Kidney (tissue), 14 donors: ENCODE results near the gene PTPRF. TPM values are rescaled to one million over a fixed set of nuclear protein-coding genes. Genes with fewer than 3 reads are reported as not detected.
A peak's percentile ranks its signal among the peaks of the same experiment; 100 is the strongest.

Experiments
- DNase-seq, 5 donors: peaks; one replicate each; pipeline ENCODE4 v3.0.0-alpha.2; 2013 to 2020
- FAIRE-seq: peaks from 2 replicates; lab custom pipeline; 2012; peaks lifted over from hg19 to GRCh38; lab: Jason Lieb, UNC
- H3K27ac ChIP-seq, 2 donors: one replicate each; pipeline ENCODE4 v1.7.0; 2013; ENCODE audit warnings: low read depth in 2 of 2, low read length in 2 of 2, inconsistent platforms in 1 of 2
- H3K27me3 ChIP-seq: one replicate; pipeline ENCODE4 v1.7.1; 2013; ENCODE audit warnings: low read length, inconsistent platforms; ENCODE audit not compliant: control insufficient read depth, insufficient read depth
- H3K36me3 ChIP-seq, 3 donors: one replicate each; pipeline versions ENCODE4 v1.7.0 to v1.7.1; 2013; ENCODE audit warnings: low read length in 3 of 3, control low read depth in 1 of 3, inconsistent platforms in 1 of 3; ENCODE audit not compliant: insufficient read depth in 3 of 3, control insufficient read depth in 2 of 3
- H3K4me1 ChIP-seq, 3 donors: one replicate each; pipeline versions ENCODE4 v1.7.0 to v1.7.1; 2013; ENCODE audit warnings: low read length in 3 of 3, inconsistent platforms in 1 of 3, low read depth in 1 of 3; ENCODE audit not compliant: control insufficient read depth in 2 of 3, insufficient read depth in 2 of 3
- H3K4me3 ChIP-seq, 3 donors: one replicate each; pipeline versions ENCODE4 v1.7.0 to v1.8.1; 2013; ENCODE audit warnings: low read length in 3 of 3, control low read depth in 1 of 3, inconsistent platforms in 1 of 3
- H3K9ac ChIP-seq, 3 donors: one replicate each; pipeline versions ENCODE4 v1.7.0 to v1.7.1; 2013; ENCODE audit warnings: low read length in 3 of 3, control low read depth in 1 of 3, inconsistent platforms in 1 of 3
- H3K9me3 ChIP-seq, 3 donors: one replicate each; pipeline versions ENCODE4 v1.7.0 to v1.7.1; 2013; ENCODE audit warnings: low read length in 3 of 3, control low read depth in 1 of 3, inconsistent platforms in 1 of 3; ENCODE audit not compliant: control insufficient read depth in 2 of 3, insufficient read depth in 1 of 3
- intact Hi-C: fragments of 100-400 bp; cut with DNase I; formaldehyde crosslinking; loops from one replicate; pipeline ENCODE4 v1.11.1; 2022
- polyA plus RNA-seq: library from polyadenylated mRNA; stranded (reverse); fragments of 350-450 nt; fragmentation: Illumina TruSeq; extraction: RNeasy Lipid Tissue Mini Kit (QIAGEN cat#74804); gene quantifications from one replicate; pipeline ENCODE4 v1.2.3, GENCODE V29; 2014; ENCODE audit warnings: low read depth, low replicate concordance; ENCODE audit not compliant: insufficient read depth
- total RNA-seq: library from RNA; stranded (reverse); fragmentation: NEBNext Ultra II Directional; extraction: Animal tissue kit (Norgen Biotek cat#: 25700); gene quantifications from one replicate; pipeline ENCODE4 v1.2.1, GENCODE V29; 2021
- TF ChIP-seq, protein P1 (sequence below): IDR thresholded peaks from 3 replicates; pipeline ENCODE4 v1.5.1; 2012; ENCODE audit warnings: mild to moderate bottlenecking, moderate library complexity, borderline replicate concordance; ENCODE audit not compliant: insufficient read depth; ENCODE audit errors: extremely low read depth
- donor health status: control.
- donor health status: control.
- donor health status: control.
- donor health status: control.
- donor health status: control.
- donor health status: DM: yes; HTN: yes; CAD: no.
- donor health status: Normal renal cell carcinoma (clear cell type).

PTPRF gene
- total and polyA plus RNA-seq, 2 donors from 2014 or later: 39.5 to 197 TPM

DNA sequence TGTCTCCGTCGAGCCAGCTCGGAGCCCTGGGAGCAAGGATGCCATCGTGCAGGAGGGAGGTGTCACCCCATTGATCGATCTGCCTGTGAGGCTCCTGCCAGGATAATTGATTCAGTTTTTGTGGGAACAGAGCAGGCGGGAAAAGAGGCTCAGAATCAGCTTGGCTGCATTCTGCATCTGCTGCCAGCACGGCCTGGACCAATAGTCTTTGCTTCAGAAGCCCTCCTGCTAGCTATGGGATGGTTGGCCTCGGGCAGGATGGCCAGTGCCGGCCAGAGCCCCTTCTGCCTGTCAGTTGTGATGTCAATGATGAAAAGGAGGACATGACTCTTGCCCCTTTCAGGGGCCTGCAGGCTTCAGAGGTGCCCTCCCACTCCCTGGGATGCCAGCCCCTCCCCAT is 39.6 kb downstream of the PTPRF start:
- intact Hi-C loops: no loop called here
- H3K27me3 ChIP-seq: no peaks in the 10 kb centered on the region

DNA sequence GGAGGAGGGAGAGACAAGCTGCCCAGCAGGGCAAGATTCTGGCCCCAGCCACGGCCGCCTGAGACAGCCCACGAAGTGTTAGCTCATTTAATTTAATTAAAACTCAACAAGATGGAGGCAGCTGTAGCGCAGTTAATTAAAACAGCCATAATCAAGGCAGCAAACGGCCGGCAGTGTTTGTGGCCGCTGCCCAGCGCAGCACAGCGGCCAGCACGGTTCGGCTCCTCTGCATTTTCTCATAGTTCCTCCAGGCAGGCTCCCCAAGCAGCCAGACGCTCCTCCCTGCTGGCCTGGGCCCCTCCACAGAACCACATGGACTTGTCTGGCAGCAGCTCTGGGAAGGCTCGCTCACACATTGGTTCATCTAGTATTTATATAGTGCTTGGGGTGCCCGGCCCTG is 40.0 kb downstream of the PTPRF start:
- H3K27me3 ChIP-seq: no peaks in the 10 kb centered on the region
- TF ChIP-seq, protein P1, sequence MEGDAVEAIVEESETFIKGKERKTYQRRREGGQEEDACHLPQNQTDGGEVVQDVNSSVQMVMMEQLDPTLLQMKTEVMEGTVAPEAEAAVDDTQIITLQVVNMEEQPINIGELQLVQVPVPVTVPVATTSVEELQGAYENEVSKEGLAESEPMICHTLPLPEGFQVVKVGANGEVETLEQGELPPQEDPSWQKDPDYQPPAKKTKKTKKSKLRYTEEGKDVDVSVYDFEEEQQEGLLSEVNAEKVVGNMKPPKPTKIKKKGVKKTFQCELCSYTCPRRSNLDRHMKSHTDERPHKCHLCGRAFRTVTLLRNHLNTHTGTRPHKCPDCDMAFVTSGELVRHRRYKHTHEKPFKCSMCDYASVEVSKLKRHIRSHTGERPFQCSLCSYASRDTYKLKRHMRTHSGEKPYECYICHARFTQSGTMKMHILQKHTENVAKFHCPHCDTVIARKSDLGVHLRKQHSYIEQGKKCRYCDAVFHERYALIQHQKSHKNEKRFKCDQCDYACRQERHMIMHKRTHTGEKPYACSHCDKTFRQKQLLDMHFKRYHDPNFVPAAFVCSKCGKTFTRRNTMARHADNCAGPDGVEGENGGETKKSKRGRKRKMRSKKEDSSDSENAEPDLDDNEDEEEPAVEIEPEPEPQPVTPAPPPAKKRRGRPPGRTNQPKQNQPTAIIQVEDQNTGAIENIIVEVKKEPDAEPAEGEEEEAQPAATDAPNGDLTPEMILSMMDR: no peak
- H3K36me3 ChIP-seq: peaks cover 0 to 7% (median 0%) of the 10 kb centered on the region in 3 donors
- intact Hi-C loops: no loop called here
- FAIRE-seq (no peak), DNase-seq (peak in 1 of 5 donors; percentile 49)
- H3K9me3 ChIP-seq: no peaks in the 10 kb centered on the region
- H3K4me1 ChIP-seq: peaks cover 3 to 5% (median 4%) of the 10 kb centered on the region in 3 donors
- H3K27ac ChIP-seq: no peak overlapping the region
- H3K4me3 ChIP-seq: no peak overlapping the region
- no peak overlapping the region for H3K9ac ChIP-seq

More for the DNA sequence above, 39.6 kb downstream of the PTPRF start:
- H3K4me3 ChIP-seq: no peak overlapping the region
- FAIRE-seq (no peak), DNase-seq (peak in 1 of 5 donors; percentile 43)
- no peaks in the 10 kb centered on the region for H3K9me3 ChIP-seq
- H3K27ac ChIP-seq: no peak overlapping the region
- H3K4me1 ChIP-seq: peaks cover 3 to 7% (median 4%) of the 10 kb centered on the region in 3 donors
- TF ChIP-seq, protein P1: no peak
- H3K36me3 ChIP-seq: peaks cover 0 to 7% (median 0%) of the 10 kb centered on the region in 3 donors
- H3K9ac ChIP-seq: no peak overlapping the region

DNA sequence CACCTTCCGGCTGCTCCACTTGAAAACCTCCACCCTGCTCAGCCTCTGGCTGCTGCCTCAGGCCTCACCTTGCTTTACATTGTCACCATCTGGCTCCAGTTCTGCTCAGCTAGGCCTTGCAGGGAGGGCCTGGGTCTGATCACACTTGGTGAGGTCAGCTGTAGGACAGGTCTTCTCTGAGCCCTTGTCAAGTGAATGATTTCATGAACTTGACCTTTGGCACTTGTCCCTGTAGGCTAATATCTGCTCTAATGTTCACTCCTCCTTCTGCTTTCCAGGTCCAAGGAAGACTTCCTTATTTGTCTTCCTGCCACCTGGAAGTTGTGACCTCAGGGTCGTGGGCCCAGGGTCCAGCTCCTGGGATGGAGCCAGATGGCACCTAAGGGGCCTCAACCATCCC is 41.4 kb downstream of the PTPRF start:
- no peak overlapping the region for H3K27ac ChIP-seq
- H3K4me3 ChIP-seq: no peak overlapping the region
- no peaks in the 10 kb centered on the region for H3K4me1 ChIP-seq
- H3K9ac ChIP-seq: no peak overlapping the region
- intact Hi-C loops: no loop called here
- TF ChIP-seq, protein P1: no peak
- H3K27me3 ChIP-seq: no peaks in the 10 kb centered on the region
- FAIRE-seq (no peak), DNase-seq (no peak)
- no peaks in the 10 kb centered on the region for H3K9me3 ChIP-seq
- H3K36me3 ChIP-seq: peaks cover 0 to 7% (median 0%) of the 10 kb centered on the region in 3 donors

DNA sequence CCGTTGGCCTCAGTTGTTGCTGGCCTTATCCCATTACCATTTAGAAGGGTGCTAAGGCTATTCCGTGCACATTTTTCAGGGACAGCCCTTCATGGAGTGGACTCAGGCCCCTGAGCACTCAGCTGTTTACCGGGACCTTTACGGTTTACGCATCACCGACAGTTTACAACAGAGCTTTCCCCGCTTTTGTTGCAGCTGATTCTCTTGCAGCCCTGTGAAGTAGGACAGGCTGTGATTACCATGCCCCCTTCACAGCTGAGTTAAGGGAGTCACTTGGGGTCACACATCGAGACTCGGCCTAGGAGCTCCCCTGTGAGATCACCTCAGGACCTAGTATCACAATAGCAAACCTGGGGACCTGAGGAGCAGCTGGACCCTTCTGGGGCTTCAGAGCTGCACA is 41.9 kb downstream of the PTPRF start:
- intact Hi-C loops: no loop called here
- TF ChIP-seq, protein P1: no peak
- no peaks in the 10 kb centered on the region for H3K27me3 ChIP-seq
- H3K36me3 ChIP-seq: peaks cover 0 to 7% (median 0%) of the 10 kb centered on the region in 3 donors
- no peak overlapping the region for H3K4me3 ChIP-seq
- FAIRE-seq: no peak
- H3K9me3 ChIP-seq: no peaks in the 10 kb centered on the region
- no peak overlapping the region for H3K9ac ChIP-seq
- H3K4me1 ChIP-seq: no peaks in the 10 kb centered on the region
- H3K27ac ChIP-seq: no peak overlapping the region
- DNase-seq: no peak
